GM19193 (cell line): ENCODE results near the gene TRIML1.

Experiments
- POLR2A ChIP-seq: IDR thresholded peaks from 4 replicates; pipeline ENCODE4 v1.6.1; 2011; ENCODE audit not compliant: insufficient read depth, insufficient read length; ENCODE audit errors: extremely low read depth

Gene TRIML1

DNA sequence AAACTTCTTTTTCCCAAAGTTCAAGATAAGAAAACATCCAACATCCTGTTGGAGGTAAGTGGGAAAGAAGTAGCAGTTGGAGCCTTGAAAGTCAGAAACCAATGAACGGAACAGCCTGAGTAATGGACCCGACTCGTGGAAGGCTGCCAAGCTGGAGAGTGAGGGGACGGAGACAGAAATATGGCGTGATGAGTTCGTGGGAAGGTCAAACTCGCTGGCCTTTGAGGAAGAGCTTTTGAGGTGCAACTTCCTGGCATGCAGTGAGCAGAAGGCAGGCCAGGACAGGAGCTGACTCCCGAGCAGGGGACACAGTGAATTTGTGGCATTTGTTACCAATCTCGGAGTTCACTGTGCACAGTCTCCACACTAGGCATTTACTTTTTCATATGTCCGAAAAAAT, 1.0 kb upstream of the TRIML1 start:
- no peak for TF ChIP-seq POLR2A

- TF ChIP-seq POLR2A: no peak
Measured at GRCh38 chr4:188139671-188140070, 430 bp downstream of the TRIML1 start.

- no peak for TF ChIP-seq POLR2A
Measured at GRCh38 chr4:188143731-188144130, 4.5 kb downstream of the TRIML1 start.

DNA sequence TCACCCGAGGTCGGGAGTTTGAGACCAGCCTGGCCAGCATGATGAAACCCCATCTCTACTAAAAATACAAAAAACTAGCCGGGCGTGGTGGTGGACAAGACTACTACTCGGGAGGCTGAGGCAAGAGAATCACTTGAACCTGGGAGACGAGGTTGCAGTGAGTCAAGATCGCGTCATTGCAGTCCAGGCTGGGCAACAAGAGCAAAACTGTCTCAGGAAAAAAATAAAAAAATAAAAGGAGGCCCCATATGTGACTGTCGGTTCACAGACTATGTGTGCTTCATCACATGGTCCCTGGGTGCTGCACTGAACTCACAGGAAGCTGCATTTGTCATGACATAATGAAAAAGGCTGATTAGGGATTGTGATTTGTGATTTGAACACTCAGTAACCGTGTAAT, 6.4 kb downstream of the TRIML1 start:
- no peak for TF ChIP-seq POLR2A

GRCh38 chr4:188146618-188147017, 7.4 kb downstream of the TRIML1 start:
- TF ChIP-seq POLR2A: no peak

DNA sequence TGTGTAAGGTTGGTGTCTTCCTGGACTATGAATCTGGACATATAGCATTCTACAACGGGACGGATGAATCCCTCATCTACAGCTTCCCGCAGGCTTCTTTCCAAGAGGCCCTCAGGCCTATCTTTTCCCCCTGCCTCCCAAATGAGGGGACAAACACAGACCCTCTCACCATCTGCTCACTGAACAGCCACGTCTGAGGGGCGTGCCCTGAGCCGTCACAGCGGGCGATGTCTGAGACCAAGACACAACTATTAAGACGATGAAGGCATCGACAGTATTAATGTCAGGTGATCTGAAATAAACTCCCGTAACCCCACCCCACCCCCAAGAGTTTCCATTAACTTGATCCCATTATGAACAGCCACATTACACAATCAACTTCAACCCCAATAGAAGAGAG, 7.9 kb downstream of the TRIML1 start:
- no peak for TF ChIP-seq POLR2A

GRCh38 chr4:188147776-188148175, 8.5 kb downstream of the TRIML1 start:
- no peak for TF ChIP-seq POLR2A

DNA sequence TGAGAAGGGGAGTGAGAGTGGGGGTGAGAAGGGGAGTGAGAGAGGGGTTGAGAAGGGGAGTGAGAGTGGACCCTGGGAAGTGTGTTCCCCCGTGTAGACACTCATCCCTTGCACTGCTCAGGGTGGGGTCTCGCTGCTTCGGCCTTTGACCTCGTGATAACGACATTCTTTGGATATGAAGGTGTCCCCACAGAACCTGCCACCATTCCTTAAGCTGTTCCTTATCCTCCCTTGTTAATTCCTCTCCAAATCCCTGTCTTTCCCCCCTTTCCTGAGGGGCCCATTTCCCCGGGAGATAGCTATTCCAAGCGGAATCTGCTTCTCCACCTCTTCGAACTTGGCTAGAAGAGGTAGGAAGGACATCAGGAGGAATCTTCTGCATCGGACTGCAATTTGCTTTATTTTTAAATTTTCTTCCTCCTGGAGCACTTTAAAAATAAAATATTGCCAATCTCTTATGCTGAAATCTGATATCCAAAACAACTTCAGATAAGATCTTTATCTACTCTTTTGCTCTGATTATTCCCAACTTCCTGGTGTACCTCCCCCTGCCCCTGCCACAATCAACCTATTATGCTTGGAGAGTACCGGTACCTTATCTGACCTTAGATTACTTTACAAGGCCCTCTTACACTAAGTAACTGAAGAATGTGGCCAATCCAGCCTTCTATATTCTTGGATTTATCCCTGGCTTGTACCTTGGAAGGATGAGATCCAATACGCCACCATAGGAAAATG, 15.6 kb downstream of the TRIML1 start:
- TF ChIP-seq POLR2A: no peak

DNA sequence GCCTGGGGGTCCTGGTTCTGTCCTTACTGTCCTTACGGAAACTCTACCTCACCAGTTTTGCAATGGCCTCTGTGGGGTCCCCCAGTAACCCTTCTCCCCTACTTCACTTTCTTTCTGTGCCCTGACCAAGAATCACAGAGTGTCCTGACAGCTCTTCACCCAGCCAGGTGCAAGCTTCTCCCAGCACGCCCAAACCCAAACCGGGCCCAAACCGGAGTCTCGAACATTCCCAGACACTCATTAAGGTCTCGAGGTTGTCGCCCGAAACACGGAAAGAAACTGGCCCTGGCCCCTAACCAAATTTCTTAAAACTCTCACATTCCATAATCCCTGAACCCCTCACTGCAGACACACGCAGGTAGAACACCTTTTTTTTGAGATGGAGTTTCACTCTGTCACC, 19.1 kb downstream of the TRIML1 start:
- no peak for TF ChIP-seq POLR2A

DNA sequence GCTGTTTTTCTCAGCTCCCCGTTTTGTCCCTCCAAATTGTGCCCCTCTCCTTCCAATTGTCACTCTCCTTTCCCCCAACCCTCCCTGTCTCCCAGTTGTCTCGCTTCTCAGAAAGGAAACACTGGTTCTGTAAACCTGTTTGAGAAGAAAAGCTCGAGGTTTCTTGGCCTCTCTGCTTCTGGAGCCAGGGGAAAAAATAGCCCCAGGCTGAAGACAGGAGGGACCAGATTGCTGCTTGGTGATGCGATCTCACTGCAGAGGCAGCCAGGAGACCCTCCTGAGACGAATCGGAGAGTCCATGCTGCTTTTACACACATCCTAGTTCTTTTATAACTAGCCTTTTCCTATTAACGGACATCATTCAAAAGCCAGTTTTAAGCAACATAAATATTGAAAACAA, 21.2 kb downstream of the TRIML1 start:
- TF ChIP-seq POLR2A: no peak

- TF ChIP-seq POLR2A: no peak
Measured at GRCh38 chr4:188161167-188161566, 21.9 kb downstream of the TRIML1 start.

DNA sequence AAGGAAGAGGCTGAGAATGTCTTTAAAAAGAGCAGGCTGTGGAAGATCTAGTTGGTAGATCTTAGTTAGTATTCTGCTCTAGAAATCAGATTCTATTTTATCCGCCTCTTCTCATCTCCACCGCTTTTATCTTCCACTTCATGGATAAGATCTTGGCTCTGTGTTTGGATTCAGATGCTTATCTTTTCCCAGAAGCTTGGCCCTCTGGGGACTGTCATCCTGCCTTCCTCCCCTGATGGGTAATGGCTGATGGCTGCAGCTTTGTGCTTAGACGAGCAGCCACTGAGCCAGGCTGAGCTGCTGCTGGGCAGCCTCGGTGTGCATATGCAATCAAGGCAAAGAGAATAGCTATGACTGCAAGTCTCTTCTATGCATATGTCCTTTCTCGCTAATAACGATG, 23.5 kb downstream of the TRIML1 start:
- TF ChIP-seq POLR2A: no peak

DNA sequence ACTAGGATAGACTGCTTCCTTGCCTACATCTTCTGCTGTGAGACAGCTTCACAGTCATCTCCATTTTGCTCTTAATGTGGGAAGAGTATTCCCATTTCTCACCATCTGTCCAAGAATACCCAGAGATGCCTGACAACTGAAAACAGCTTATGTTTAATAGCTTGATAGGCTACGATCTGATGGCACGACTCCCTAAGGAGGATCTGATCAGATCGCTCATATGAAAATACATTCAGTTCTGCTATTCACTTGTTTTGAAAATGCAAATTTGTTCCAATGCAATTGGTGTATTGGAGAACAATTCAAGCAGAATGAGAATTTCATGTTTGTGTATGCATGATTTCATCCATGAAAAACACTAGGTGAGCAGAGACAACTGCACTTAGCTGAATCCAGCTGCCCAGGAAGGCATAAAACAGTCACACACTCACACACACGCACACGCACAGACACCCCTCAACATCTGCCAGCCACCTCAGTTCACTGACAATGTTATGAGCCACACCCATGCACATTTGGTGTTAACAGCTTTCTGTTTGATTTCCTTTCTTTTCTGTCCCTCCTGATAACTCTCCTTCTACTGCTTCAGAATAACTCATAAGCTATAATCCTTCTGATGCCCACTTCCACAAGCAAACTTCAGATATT, 29.6 kb downstream of the TRIML1 start:
- no peak for TF ChIP-seq POLR2A

DNA sequence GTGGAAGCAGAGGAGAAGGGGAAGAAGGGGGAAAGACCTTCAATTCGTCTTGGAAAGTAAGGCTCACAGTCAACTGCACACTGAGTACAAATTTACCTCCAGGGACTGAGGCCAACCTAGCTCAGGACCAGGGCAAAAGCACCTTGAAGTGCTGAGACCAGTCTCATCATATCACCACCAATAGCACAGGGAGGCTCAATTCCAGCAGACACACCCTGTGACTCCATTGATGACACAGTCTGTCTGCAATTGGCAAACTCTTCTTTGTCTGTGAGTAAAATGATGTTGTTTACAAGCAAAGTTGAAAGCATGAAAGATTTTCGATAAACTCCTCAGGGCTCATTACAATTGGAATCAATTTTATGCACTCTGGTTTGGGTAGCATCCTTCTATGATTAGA, 32.3 kb downstream of the TRIML1 start:
- TF ChIP-seq POLR2A: no peak

GRCh38 chr4:188175288-188175687, 36.0 kb downstream of the TRIML1 start:
- TF ChIP-seq POLR2A: no peak

DNA sequence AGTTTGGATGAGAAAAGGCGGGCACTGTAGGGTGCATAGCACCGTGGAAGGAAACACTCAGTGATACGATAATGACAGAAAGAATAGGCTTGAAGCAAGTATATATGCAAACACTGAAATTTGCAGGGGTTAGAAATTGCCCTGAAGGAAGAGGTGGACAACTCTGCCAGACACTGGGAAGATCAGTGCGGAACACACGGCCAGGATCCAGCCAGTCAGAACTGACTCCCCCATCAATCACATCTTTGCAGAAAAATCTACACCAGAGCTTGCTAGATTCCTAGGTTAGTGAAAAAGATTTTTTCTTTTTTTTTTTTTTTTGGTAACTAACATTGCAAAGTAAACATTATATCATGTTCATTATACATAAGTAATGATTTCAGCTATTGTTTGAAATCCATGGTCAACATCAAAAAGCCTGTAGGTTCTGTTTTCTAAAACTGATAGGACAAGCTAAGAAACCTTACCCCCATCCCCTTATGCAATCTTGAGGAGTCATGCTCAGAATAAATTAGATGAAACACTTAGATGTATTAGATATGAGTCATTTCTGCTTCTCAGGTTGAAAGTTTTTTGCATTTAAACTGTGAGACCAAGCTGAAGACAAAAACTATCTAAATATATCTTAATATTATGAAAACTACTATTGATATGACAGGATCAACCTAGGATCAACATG, 38.9 kb downstream of the TRIML1 start:
- no peak for TF ChIP-seq POLR2A

DNA sequence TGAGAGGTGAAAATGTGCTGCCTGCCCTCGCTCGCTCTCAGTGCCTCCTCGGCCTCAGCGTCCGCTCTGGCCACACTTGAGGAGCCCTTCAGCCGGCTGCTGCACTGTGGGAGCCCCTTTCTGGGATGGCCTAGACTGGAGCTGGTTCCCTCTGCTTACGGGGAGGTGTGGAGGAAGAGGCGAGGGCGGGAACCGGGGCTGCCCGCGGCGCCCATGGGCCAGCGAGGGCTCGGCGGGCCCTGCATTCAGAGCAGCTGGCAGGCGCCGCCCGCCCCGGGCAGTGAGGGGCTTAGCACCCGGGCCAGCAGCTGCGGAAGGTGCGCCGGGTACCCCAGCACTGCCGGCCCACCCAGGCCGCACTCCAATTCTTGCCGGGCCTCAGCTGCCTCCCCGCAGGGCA, 39.6 kb downstream of the TRIML1 start:
- TF ChIP-seq POLR2A: no peak

GRCh38 chr4:188187106-188187505, 47.9 kb downstream of the TRIML1 start:
- no peak for TF ChIP-seq POLR2A
